HG03521 (cell line): Measurements from ENCODE around the gene NET1.
"Not testable (repeated sequence)": the region's sequence is repeated elsewhere in the genome, so short reads cannot be mapped to it uniquely, and the experiment has no call there.

ENCODE experiments used
- ATAC-seq: cut with Tn5 transposase; IDR thresholded peaks from one replicate; pipeline ENCODE4 v1.9.1; 2021; ENCODE audit warnings: mild to moderate bottlenecking, moderate library complexity; ENCODE audit not compliant: unreplicated experiment

The NET1 gene

GRCh38 chr10:5461914-5462840 lies 49.8 kb downstream of the NET1 start:
- ATAC-seq = no peak

- no peak for ATAC-seq
Measured at GRCh38 chr10:5462841-5463293, 50.5 kb downstream of the NET1 start.

DNA sequence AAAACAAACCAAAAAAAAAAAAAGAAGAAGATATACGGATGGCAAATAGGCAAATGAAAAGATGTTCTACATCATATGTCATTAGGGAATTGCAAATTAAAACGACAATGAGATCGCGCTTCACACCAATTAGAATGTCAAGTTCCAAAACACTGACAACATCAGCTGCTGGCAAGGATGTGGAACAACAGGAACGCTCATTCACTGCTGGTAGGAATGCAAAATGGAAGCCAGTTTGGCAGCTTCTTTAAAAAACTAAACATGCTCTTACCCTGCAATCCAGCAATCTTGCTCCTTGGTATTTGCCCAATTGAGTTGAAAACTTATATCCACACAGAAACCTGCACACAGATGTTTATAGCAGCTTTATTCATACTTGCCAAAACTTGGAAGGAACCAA lies 52.2 kb downstream of the NET1 start:
- ATAC-seq = no peak

DNA sequence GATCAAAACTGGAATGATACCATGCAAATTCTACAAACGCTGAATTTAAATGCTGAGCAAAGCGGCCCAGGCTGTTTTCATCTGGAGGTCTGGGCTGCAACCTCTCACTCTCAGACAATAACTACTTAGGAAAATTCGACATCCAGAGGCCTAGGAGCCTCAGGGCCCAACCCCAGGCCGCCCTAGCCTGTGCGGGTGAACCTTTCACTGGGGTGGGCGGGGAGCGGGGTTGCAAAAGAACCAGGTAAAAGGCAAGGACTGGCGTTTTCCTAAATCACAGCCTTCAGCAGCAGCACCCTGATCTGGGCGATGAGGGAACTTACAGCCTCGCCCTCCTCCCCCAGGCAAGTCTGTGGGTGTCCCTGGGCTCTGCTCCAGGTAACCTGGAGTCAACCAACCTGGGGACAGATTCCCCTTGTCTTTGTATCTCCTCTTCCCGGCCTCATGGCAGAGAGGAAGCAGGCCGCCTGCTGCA lies 53.7 kb downstream of the NET1 start:
- no peak for ATAC-seq

DNA sequence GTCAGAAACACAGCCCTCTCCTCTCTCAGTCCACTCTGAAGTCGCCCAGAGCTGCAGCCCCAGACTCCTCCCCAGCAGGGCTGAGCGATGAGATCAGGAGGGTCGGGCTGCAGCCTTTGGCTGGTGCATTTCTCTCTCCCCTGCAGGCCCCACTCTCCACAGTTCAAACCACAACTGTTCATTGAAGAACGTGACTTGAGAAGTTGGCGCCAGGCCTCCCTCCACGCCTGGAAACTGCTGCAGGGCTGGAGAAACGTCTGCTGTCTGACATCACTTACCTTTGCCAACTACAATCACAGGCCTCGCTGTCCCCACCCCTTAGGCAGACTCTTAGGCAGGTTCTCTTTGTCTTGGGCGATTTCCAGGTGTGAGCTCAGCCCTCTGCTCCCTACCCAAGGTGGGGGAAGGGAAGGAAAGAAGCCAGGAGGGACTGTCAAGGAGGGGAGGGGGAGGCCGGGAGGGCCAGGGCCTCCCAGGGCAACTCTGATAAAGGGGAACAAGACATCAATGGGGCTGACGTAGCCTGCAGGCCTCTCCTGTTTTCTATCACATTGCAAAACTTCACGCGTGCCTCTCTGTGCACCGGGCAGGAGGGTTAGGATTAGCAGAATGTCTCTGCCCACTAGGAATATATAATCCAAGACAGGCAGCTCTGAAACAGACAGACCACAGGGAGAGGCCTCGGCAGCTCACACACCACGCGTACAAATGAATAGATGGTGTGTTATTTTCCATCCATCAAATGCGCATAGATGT lies 54.3 kb downstream of the NET1 start:
- ATAC-seq = no peak

DNA sequence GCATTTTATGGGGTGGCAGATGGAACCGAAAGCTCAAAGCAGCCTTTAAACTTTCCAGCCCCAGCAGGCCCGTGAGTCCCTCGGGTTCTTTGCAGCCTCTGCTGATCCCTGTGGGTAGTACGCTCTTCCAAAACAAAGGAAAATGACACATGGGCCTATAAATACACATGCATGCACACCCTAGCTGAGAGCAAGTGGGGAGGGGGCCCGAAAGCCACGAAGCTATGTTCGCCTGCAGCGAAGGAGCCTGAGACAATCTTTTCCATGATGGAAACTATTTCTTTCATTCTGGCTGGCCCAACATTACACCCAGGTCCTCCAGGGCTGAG lies 54.8 kb downstream of the NET1 start:
- ATAC-seq = no peak

- no peak for ATAC-seq
Measured at GRCh38 chr10:5467634-5468255, 55.4 kb downstream of the NET1 start.

DNA sequence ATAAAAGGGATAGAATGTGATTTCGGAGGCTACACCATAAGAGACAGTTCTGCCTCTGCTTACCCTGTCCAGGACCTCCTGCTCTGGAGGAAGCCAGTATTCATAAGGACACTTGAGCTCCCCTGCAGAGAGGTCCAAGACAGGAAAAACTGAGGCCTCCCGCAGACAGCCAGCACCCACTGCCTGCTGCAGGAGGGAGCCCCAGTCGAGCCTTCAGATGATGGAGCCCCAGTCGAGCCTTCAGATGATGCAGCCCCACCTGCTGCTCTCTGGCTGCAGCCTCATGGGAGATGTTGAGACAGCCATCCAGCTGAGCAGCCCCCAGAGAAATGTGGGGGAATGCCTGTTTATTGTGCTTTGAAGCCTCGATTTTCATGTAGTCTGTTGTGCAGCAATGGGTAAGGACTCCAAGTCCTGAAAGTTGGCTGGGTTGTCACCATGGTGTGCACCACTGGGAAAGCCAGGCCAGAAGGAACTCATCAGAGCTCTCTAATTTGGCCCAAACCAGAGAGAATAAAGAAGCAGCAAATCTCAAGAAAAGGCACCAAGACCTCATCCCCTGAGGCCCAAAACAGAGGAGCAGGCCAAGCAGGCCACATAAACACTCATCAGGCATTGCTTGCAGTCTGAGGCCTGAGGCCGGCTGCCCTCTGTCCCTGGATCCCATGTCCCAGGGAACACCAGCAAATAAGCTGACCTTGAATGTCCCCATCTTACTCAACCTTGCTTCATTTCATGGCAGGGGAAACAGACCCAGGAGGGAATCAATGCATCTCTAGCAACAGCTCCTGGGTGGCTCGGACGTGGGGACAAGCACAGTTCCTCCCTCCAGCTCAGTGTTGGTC lies 56.1 kb downstream of the NET1 start:
- ATAC-seq = no peak

DNA sequence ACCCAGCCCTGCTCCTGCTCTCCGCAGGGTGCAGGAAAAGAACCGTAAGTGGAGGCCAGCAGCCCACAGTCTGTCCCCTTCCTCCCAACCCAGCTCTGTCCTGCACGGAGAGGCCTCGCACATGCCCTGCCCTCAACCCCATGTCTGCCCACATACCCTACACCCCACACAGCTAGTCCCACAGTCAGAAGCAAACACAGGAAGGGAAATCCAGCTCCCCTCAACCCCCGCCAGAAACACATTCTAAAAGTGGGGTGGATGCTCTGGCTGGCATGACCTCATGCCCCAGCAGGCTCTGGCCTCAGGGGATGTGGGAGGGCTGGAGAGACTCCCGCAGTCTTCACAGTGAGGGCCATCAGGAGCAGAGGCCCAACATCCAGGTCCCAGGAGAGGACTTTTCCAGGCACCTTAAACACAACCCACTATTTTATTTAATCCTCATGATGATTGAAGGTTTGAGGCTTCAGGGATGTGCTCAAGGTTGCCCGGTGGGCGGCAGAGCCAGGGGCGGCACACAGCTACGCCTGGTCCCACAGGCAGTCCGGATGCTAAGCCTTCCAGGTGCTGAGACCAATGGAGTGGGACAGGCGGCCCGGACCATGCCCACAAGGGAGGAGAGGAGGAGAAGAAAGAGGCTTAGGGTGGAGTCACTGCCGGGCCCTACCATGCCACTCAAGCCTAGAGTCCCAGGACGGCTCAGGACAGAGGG lies 57.1 kb downstream of the NET1 start:
- no peak for ATAC-seq

GRCh38 chr10:5470062-5470751 lies 57.9 kb downstream of the NET1 start:
- no peak for ATAC-seq

DNA sequence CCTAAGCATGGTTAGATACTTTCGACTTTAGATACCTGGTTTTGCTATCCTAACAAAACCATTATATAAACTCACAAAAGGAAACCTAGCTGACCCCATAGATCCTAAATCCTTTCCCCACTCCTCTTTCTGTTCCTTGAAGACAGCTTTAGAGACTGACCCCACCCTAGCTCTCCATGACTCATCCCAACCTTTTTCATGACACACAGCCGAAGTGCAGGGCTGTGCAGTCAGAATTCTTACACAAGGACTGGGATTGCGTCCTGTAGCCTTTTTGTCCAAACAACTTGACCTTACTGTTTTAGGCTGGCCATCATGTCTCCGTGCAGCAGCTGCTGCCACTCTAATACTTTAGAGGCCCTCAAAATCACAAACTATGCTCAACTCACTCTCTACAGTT lies 62.3 kb downstream of the NET1 start:
- not testable (repeated sequence) for ATAC-seq

GRCh38 chr10:5475088-5475487 lies 62.7 kb downstream of the NET1 start:
- not testable (repeated sequence) for ATAC-seq

DNA sequence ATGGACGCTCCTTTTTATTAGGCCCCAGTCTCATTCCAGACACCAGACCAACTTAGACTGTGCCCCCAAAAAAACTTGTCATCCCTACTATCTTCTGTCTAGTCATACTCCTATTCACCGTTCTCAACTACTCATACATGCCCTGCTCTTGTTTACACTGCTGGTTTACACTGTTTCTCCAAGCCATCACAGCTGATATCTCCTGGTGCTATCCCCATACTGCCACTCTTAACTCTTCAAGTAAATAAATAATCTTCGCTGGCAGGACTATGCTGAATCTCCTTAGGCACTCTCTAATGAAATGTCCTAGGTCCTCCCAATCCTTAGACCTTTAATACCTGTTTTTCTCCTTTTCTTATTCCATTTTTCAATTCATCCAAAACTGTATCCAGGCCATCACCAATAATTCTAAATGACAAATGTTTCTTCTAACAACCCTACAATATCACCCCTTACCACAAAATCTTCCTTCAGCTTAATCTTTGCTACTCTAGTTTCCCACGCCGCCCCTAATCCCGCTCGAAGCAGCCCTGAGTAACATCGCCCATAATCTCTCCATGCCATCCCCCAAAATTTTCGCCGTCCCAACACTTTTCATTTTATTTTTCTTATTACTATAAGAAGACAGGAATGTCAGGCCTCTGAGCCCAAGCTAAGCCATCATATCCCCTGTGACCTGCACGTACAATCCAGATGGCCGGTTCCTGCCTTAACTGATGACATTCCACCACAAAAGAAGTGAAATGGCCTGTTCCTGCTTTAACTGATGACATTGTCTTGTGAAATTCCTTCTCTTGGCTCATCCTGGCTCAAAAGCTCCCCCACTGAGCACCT lies 63.8 kb downstream of the NET1 start:
- ATAC-seq = not testable (repeated sequence)

- no peak for ATAC-seq
Measured at GRCh38 chr10:5476918-5477525, 64.7 kb downstream of the NET1 start.

DNA sequence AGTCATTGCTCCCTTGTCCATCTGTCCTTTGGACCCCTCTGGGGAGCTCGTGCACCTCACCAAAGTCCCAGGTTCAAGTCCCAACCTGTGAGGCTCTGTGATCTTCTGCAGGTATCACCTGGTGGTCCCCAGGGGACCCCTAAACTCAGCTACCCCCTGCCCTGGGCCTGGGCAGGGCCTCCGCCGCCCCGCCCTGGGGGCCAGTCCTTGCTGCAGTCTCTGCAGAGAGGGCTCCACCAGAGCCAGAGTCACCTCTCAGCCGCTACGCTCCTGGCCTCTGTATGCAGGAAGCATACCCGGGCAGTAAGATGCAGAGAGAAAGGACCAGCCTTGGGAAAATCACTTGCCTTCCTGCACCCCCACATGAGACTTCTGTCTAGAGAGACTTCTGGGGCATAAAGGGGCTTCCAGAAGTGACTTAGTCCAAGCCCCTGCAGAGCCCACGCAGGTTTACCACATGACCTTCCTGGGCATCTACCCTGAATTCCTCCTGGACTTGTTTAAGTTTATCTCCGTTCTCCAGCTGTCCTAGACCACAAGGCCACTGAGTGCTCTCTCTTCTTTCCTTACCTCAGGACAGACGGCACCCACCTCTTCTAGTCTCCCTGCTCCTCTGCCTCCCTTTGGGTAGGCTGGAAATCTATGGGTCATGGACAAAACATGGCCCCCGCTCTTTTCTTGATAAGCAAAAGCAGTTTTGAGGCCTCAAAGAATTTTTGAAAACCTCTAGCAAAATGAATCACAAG lies 65.8 kb downstream of the NET1 start:
- no peak for ATAC-seq

DNA sequence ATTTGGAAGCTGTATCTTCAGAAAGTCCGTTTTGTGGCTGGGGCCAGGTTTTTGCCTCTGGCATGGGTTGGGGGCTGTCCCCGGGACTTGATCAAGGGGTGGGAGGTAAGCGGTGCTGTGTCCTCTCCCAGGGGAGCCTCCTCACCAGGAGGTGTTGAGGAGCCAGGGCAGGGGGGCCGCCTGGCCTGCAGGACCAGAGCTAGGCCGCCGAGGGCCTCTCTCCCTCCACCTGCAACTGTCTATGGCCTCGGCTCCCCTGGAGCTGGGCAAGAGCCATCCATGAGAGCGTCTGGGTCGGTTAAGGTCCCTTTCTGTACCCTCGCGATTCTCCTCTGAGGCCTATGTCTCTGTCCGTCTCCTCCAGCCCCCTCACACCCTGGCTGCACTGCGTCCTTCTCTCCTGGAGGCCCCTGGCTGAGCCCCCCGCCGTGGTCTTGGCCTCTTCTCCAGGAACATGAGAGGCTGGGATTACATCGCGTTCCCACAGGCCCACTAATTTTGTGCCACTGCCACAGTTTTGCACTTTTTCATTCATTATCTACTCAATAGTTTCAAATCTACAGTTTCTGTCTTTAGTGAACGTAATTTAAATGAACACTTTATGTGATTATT lies 66.4 kb downstream of the NET1 start:
- no peak for ATAC-seq
